IMR-90 (cell line): Measurements from ENCODE around the gene GCG. TPM values are rescaled to one million over a fixed set of nuclear protein-coding genes. Genes with fewer than 3 reads are reported as not detected.
A peak's percentile ranks its signal among the peaks of the same experiment; 100 is the strongest.

ENCODE experiments used
- ATAC-seq: fragments of 200-7000 bp; cut with Tn5 transposase; 2 replicates; pipeline ENCODE4 v1.9.1; 2020; ENCODE audit warnings: low read depth, mild to moderate bottlenecking, moderate library complexity
- BruUV-seq: library from RNA; stranded (reverse); fragments of 400-500 nt; replicated peaks from 2 replicates; lab custom pipeline; 2021; lab: Mats Ljungman, UMichigan
- CTCF ChIA-PET: fragments of 300-600 bp; formaldehyde crosslinking; extraction: SDS; loops from one replicate; lab custom pipeline; 2021; ENCODE audit warnings: antibody characterized with exemption; lab: Yijun Ruan, JAX
- POLR2A ChIA-PET: fragments of 300-600 bp; sonication (Branson Sonifier 250); formaldehyde crosslinking; loops from one replicate; lab custom pipeline; 2022; ENCODE audit warnings: antibody characterized with exemption; ENCODE audit not compliant: unreplicated experiment; lab: Charles Lee
- DNase-seq: peaks from one replicate; pipeline ENCODE4 v3.0.0; 2013
- H2AFZ ChIP-seq: replicated peaks from 2 replicates; pipeline ENCODE3; 2013; ENCODE audit warnings: low read length, mild to moderate bottlenecking; ENCODE audit not compliant: poor library complexity
- H2AK5ac ChIP-seq: 2 replicates; pipeline ENCODE4 v1.6.1; 2013; ENCODE audit warnings: low read depth, low read length, inconsistent platforms
- H2AK9ac ChIP-seq: replicated peaks from 2 replicates; pipeline ENCODE3; 2013; ENCODE audit warnings: mild to moderate bottlenecking, low read depth, low read length, moderate library complexity; ENCODE audit not compliant: poor library complexity
- H2BK120ac ChIP-seq: 2 replicates; pipeline ENCODE4 v1.6.1; 2013; ENCODE audit warnings: low read depth, low read length, inconsistent platforms
- H2BK15ac ChIP-seq: 3 replicates; pipeline ENCODE4 v1.6.1; 2013; ENCODE audit warnings: low read depth, low read length, inconsistent platforms
- H2BK20ac ChIP-seq: 2 replicates; pipeline ENCODE4 v1.6.1; 2013; ENCODE audit warnings: low read depth, mild to moderate bottlenecking, inconsistent platforms, low read length, moderate library complexity
- H2BK5ac ChIP-seq: 2 replicates; pipeline ENCODE4 v1.6.1; 2013; ENCODE audit warnings: mild to moderate bottlenecking, low read depth, low read length, inconsistent platforms; ENCODE audit not compliant: poor library complexity, severe bottlenecking
- H3K14ac ChIP-seq: replicated peaks from 2 replicates; pipeline ENCODE4 v1.6.1; 2013; ENCODE audit warnings: low read depth, low read length, inconsistent platforms
- H3K18ac ChIP-seq: 2 replicates; pipeline ENCODE4 v1.6.1; 2013; ENCODE audit warnings: low read depth, low read length, control low read depth
- H3K23ac ChIP-seq: 2 replicates; pipeline ENCODE4 v1.6.1; 2013; ENCODE audit warnings: low read depth, low read length, inconsistent platforms
- H3K27ac ChIP-seq: 2 replicates; pipeline ENCODE4 v1.5.1; 2013; ENCODE audit warnings: mild to moderate bottlenecking, control low read depth, low read length; ENCODE audit not compliant: insufficient read depth
- H3K27me3 ChIP-seq: 2 replicates; pipeline ENCODE4 v1.6.1; 2013; ENCODE audit warnings: low read length; ENCODE audit not compliant: control insufficient read depth, insufficient read depth
- H3K36me3 ChIP-seq: 2 replicates; pipeline ENCODE4 v1.6.1; 2013; ENCODE audit warnings: low read length, mixed read lengths; ENCODE audit not compliant: control insufficient read depth, insufficient read depth
- H3K4ac ChIP-seq: 2 replicates; pipeline ENCODE4 v1.6.1; 2013; ENCODE audit warnings: low read depth, low read length, inconsistent platforms
- H3K4me1 ChIP-seq: 2 replicates; pipeline ENCODE4 v1.6.1; 2013; ENCODE audit warnings: low read length, mixed read lengths; ENCODE audit not compliant: control insufficient read depth, insufficient read depth
- H3K4me2 ChIP-seq: 2 replicates; pipeline ENCODE4 v1.6.1; 2013; ENCODE audit warnings: low read depth, mild to moderate bottlenecking, control low read depth, low read length, moderate library complexity
- H3K4me3 ChIP-seq: 2 replicates; pipeline ENCODE4 v1.5.1; 2013; ENCODE audit warnings: low read depth, mild to moderate bottlenecking, control low read depth, low read length, moderate library complexity; ENCODE audit not compliant: insufficient read depth
- H3K56ac ChIP-seq: 2 replicates; pipeline ENCODE4 v1.6.1; 2013; ENCODE audit warnings: low read length, inconsistent platforms; ENCODE audit not compliant: insufficient read depth; ENCODE audit errors: extremely low read depth
- H3K79me1 ChIP-seq, 2 experiments: 2 replicates each; pipeline ENCODE4 v1.6.1; 2013; ENCODE audit warnings: low read length in 2 of 2, inconsistent platforms in 1 of 2, low read depth in 1 of 2
- H3K9ac ChIP-seq: 2 replicates; pipeline ENCODE4 v1.6.1; 2013; ENCODE audit warnings: low read depth, low read length, control low read depth
- H3K9me1 ChIP-seq: 2 replicates; pipeline ENCODE4 v1.6.1; 2013; ENCODE audit warnings: low read length, inconsistent platforms; ENCODE audit not compliant: insufficient read depth
- H3K9me3 ChIP-seq: 2 replicates; pipeline ENCODE4 v1.6.1; 2013; ENCODE audit warnings: low read length; ENCODE audit not compliant: control insufficient read depth, insufficient read depth
- H4K20me1 ChIP-seq: 2 replicates; pipeline ENCODE4 v1.6.1; 2013; ENCODE audit warnings: low read length, inconsistent platforms; ENCODE audit not compliant: insufficient read depth
- H4K5ac ChIP-seq: 2 replicates; pipeline ENCODE4 v1.6.1; 2013; ENCODE audit warnings: mild to moderate bottlenecking, low read depth, low read length, control low read depth
- H4K8ac ChIP-seq, 2 experiments: 2 replicates each; pipeline ENCODE4 v1.6.1; 2013; ENCODE audit warnings: low read depth in 2 of 2, low read length in 2 of 2, control low read depth in 1 of 2, inconsistent platforms in 1 of 2
- H4K91ac ChIP-seq: 2 replicates; pipeline ENCODE4 v1.6.1; 2013; ENCODE audit warnings: low read depth, low read length, inconsistent platforms; ENCODE audit not compliant: insufficient read depth
- BHLHE40 ChIP-seq: fragments of 150-350 bp; IDR thresholded peaks from 2 replicates; pipeline ENCODE4 v1.6.1; 2016; ENCODE audit warnings: mild to moderate bottlenecking, low read depth, low read length
- CHD1 ChIP-seq: IDR thresholded peaks from 2 replicates; pipeline ENCODE4 v1.6.1; 2012; ENCODE audit warnings: low read depth, low read length, improper control_type of control experiment
- CTCF ChIP-seq: conservative IDR thresholded peaks from 2 replicates; pipeline ENCODE4 v1.5.1; 2012; ENCODE audit warnings: mild to moderate bottlenecking, low read depth, low read length, improper control_type of control experiment
- ELK1 ChIP-seq: fragments of 150-350 bp; IDR thresholded peaks from 2 replicates; pipeline ENCODE4 v1.6.1; 2016; ENCODE audit warnings: low read depth, mild to moderate bottlenecking, low read length, moderate library complexity, borderline replicate concordance
- FOS ChIP-seq: fragments of 150-350 bp; IDR thresholded peaks from 2 replicates; pipeline ENCODE4 v1.6.1; 2016; ENCODE audit warnings: low read depth, low read length
- MAFK ChIP-seq: IDR thresholded peaks from 2 replicates; pipeline ENCODE4 v1.6.1; 2012; ENCODE audit warnings: low read depth, low read length, improper control_type of control experiment
- MAZ ChIP-seq: IDR thresholded peaks from 2 replicates; pipeline ENCODE4 v1.6.1; 2012; ENCODE audit warnings: low read depth, mild to moderate bottlenecking, low read length, improper control_type of control experiment, moderate library complexity, borderline replicate concordance
- MXI1 ChIP-seq: IDR thresholded peaks from 2 replicates; pipeline ENCODE4 v1.6.1; 2012; ENCODE audit warnings: low read depth, mild to moderate bottlenecking, low read length, moderate library complexity, borderline replicate concordance
- RAD21 ChIP-seq: IDR thresholded peaks from 2 replicates; pipeline ENCODE4 v1.6.1; 2012; ENCODE audit warnings: low read length, improper control_type of control experiment
- RCOR1 ChIP-seq: IDR thresholded peaks from 2 replicates; pipeline ENCODE4 v1.6.1; 2012; ENCODE audit warnings: mild to moderate bottlenecking, low read length, improper control_type of control experiment; ENCODE audit not compliant: insufficient replicate concordance
- RFX5 ChIP-seq: IDR thresholded peaks from 2 replicates; pipeline ENCODE4 v1.8.0; 2012; ENCODE audit warnings: low read depth, mild to moderate bottlenecking, low read length, moderate library complexity
- SMC3 ChIP-seq: fragments of 150-350 bp; IDR thresholded peaks from 2 replicates; pipeline ENCODE4 v1.6.1; 2016; ENCODE audit warnings: low read depth, mild to moderate bottlenecking, antibody characterized with exemption, low read length, moderate library complexity
- WGBS, 2 experiments: methylation state at CpG; one replicate each; pipeline versions ENCODE4 v1.1.5 to v1.1.7; 2013; ENCODE audit warnings: missing lambda C conversion rate in 2 of 2; ENCODE audit not compliant: insufficient read length in 1 of 2; ENCODE audit errors: extremely low coverage in 2 of 2; 5-methylcytosine and 5-hydroxymethylcytosine counted together
- dilution Hi-C: fragments of 300-500 bp; cut with HindIII; formaldehyde crosslinking; loops from one replicate; pipeline ENCODE4 v1.14.3; 2018; ENCODE audit warnings: low sequenced_read_pairs; ENCODE audit not compliant: unreplicated experiment
- in situ Hi-C: fragments of 300-500 bp; cut with MboI; formaldehyde crosslinking; loops from 3 replicates; pipeline ENCODE4 v1.14.3; 2019; ENCODE audit warnings: low sequenced_read_pairs, inconsistent platforms, mixed read lengths
- intact Hi-C: fragments of 100-400 bp; cut with micrococcal nuclease; formaldehyde crosslinking; loops from 2 replicates; pipeline ENCODE4 v1.10.0; 2022
- polyA plus RNA-seq, 3 experiments: library from polyadenylated mRNA; depleted of rRNA; stranded (reverse); fragments of >200 nt; gene quantifications; 2 replicates each; pipeline ENCODE4 v1.2.3, GENCODE V29; 2012; ENCODE audit warnings: low replicate concordance in 1 of 3
- total RNA-seq: library from RNA; depleted of rRNA; stranded (reverse); fragments of >200 nt; gene quantifications from 2 replicates; pipeline ENCODE4 v1.2.3, GENCODE V29; 2012

Gene GCG
- total and polyA plus RNA-seq, 2 of the 4 experiments (the other 2 are of a cell fraction) = not detected

- H2BK15ac ChIP-seq = no peak overlapping the region
- H2AFZ ChIP-seq = no peak overlapping the region
- no peak overlapping the region for H2BK20ac ChIP-seq
- no peaks in the 10 kb centered on the region for H3K4me1 ChIP-seq
- H3K4me3 ChIP-seq = no peak overlapping the region
- no peak overlapping the region for H3K18ac ChIP-seq
- WGBS, 2 experiments = no CpG with 5 or more reads among the region's 5 CpGs
- ChIA-PET CTCF (interaction anchor here (0.6 to 2.6 kb wide), 11 partner anchors 9 to 548 kb away, joined by 3 to 18 read pairs (median 4); no protein-coding TSS in a partner anchor), POLR2A (no interaction called here)
- no peaks in the 10 kb centered on the region for H3K9me3 ChIP-seq
- in situ Hi-C loops = loop anchor here (5.0 kb wide), 1 partner anchor 144 kb away; no protein-coding TSS in a partner anchor
- no peak overlapping the region for H4K91ac ChIP-seq
- H4K20me1 ChIP-seq = no peaks in the 10 kb centered on the region
- no peak overlapping the region for H3K56ac ChIP-seq
- H3K79me1 ChIP-seq = no peaks in the 10 kb centered on the region
- H3K23ac ChIP-seq = no peak overlapping the region
- H3K4ac ChIP-seq = no peak overlapping the region
- no peak overlapping the region for H4K5ac ChIP-seq
- no peak overlapping the region for H3K9ac ChIP-seq
- no peaks in the 10 kb centered on the region for H3K27me3 ChIP-seq
- DNase-seq (peak; percentile 49), ATAC-seq (peak; percentile 83; the same call in 1 of the 2 replicates)
- no peaks in the 10 kb centered on the region for H3K36me3 ChIP-seq
- no peak overlapping the region for H2AK9ac ChIP-seq
- no peak overlapping the region for H3K14ac ChIP-seq
- intact Hi-C loops = loop anchor here (1.0 kb wide), 1 partner anchor 145 kb away; no protein-coding TSS in a partner anchor
- no peak overlapping the region for H3K4me2 ChIP-seq
- H2AK5ac ChIP-seq = no peak overlapping the region
- dilution Hi-C loops = no loop called here
- BruUV-seq = no TSS peak
- H2BK5ac ChIP-seq = no peak overlapping the region
- no peaks in the 10 kb centered on the region for H3K9me1 ChIP-seq
- H4K8ac ChIP-seq = no peak overlapping the region
- H3K27ac ChIP-seq = no peak overlapping the region
- no peak overlapping the region for H2BK120ac ChIP-seq
- TF ChIP-seq SMC3 (peak; percentile 62), MAZ (no peak), RCOR1 (no peak), CHD1 (no peak), BHLHE40 (no peak), FOS (no peak), RAD21 (peak; percentile 69), MAFK (no peak), MXI1 (no peak), RFX5 (no peak), ELK1 (no peak), CTCF (peak; percentile 56)
Measured at GRCh38 chr2:162153608-162154224, 1.7 kb upstream of the GCG start.
